K562 (cell line): ENCODE data around the gene AFF1. TPM values are rescaled to one million over a fixed set of nuclear protein-coding genes. Genes with fewer than 3 reads are reported as not detected.

Source experiments
- ATAC-seq: fragments of 200-7000 bp; cut with Tn5 transposase; 3 replicates; pipeline ENCODE4 v1.9.1; 2020; ENCODE audit warnings: moderate library complexity
- BruUV-seq: library from RNA; stranded (reverse); fragments of 400-500 nt; replicated peaks from 2 replicates; lab custom pipeline; 2021; lab: Mats Ljungman, UMichigan
- CTCF ChIA-PET: fragments of 300-600 bp; formaldehyde crosslinking; extraction: SDS; loops from one replicate; lab custom pipeline; 2021; ENCODE audit warnings: low intra/inter-chr PET ratio; lab: Yijun Ruan, JAX
- POLR2A ChIA-PET: fragments of 300-600, 350-650 bp; sonication (Branson Sonifier 250); formaldehyde crosslinking; extraction: SDS; loops from one replicate; lab custom pipeline; 2021; ENCODE audit warnings: antibody characterized with exemption, inconsistent platforms; lab: Yijun Ruan, JAX
- DNase-seq, 4 experiments: peaks; one replicate each; pipeline versions ENCODE4 v3.0.0 to v3.0.0-alpha.2; 2011 to 2018; ENCODE audit warnings: low spot score in 3 of 4, mixed read lengths in 3 of 4; ENCODE audit errors: extremely low read depth in 1 of 4
- FAIRE-seq: peaks from 2 replicates; lab custom pipeline; 2011; peaks lifted over from hg19 to GRCh38; lab: Jason Lieb, UNC
- H2AFZ ChIP-seq: 2 replicates; pipeline ENCODE4 v1.6.0; 2011; ENCODE audit warnings: low read depth, low read length, control low read depth, inconsistent platforms
- H3K27ac ChIP-seq: fragments of 200-600 bp; 3 replicates; pipeline ENCODE4 v1.8.0; 2011; ENCODE audit warnings: low read depth, mild to moderate bottlenecking, control low read depth, inconsistent platforms, low read length, moderate library complexity, mixed read lengths; ENCODE audit errors: extremely low read depth
- H3K27me3 ChIP-seq, 2 experiments: fragments of 300-600 bp in 1 of 2; 2 replicates in 1 of 2; 3 replicates in 1 of 2; pipeline versions ENCODE4 v1.6.0 to v1.8.0; 2011; ENCODE audit warnings: inconsistent platforms in 2 of 2, low read length in 2 of 2, mild to moderate bottlenecking in 1 of 2, mixed read lengths in 1 of 2, moderate library complexity in 1 of 2; ENCODE audit not compliant: control insufficient read depth in 2 of 2, insufficient read depth in 2 of 2
- H3K36me3 ChIP-seq: fragments of 300-600 bp; 3 replicates; pipeline ENCODE4 v1.8.0; 2011; ENCODE audit warnings: mild to moderate bottlenecking, low read length, inconsistent platforms; ENCODE audit not compliant: control insufficient read depth, insufficient read depth
- H3K4me1 ChIP-seq, 2 experiments: fragments of 200-600 bp in 1 of 2; replicated peaks in 1 of 2; 2 replicates in 1 of 2; 3 replicates in 1 of 2; pipeline versions ENCODE4 v1.5.1 to v1.8.0; 2011; ENCODE audit warnings: inconsistent platforms in 2 of 2, low read length in 2 of 2, mild to moderate bottlenecking in 1 of 2, mixed read lengths in 1 of 2, moderate library complexity in 1 of 2; ENCODE audit not compliant: control insufficient read depth in 2 of 2, insufficient read depth in 2 of 2
- H3K4me2 ChIP-seq: 2 replicates; pipeline ENCODE4 v1.6.1; 2011; ENCODE audit warnings: low read length, control low read depth, inconsistent platforms, mixed read lengths; ENCODE audit not compliant: insufficient read depth
- H3K4me3 ChIP-seq: fragments of 200-600 bp; sonication (generic), shearing (Covaris generic); 2 replicates; pipeline ENCODE4 v1.5.1; 2016; ENCODE audit warnings: control low read depth, inconsistent platforms
- H3K79me2 ChIP-seq: fragments of 200-600 bp; 3 replicates; pipeline ENCODE4 v1.8.0; 2011; ENCODE audit warnings: low read length, inconsistent platforms; ENCODE audit not compliant: control insufficient read depth, insufficient read depth
- H3K9ac ChIP-seq, 2 experiments: 2 replicates each; pipeline versions ENCODE4 v1.6.0 to v1.6.1; 2011; ENCODE audit warnings: low read depth in 2 of 2, low read length in 2 of 2, control low read depth in 1 of 2, inconsistent platforms in 1 of 2, mild to moderate bottlenecking in 1 of 2, mixed read lengths in 1 of 2; ENCODE audit not compliant: insufficient read depth in 1 of 2
- H3K9me1 ChIP-seq: one replicate; pipeline ENCODE4 v1.6.0; 2011; ENCODE audit warnings: inconsistent platforms, mild to moderate bottlenecking, low read length, moderate library complexity; ENCODE audit not compliant: control insufficient read depth, insufficient read depth
- H3K9me3 ChIP-seq: replicated peaks from 2 replicates; pipeline ENCODE4 v1.5.1; 2011; ENCODE audit warnings: low read depth, low read length, inconsistent platforms; ENCODE audit not compliant: control insufficient read depth, insufficient read depth
- H4K20me1 ChIP-seq: replicated peaks from 2 replicates; pipeline ENCODE4 v1.6.1; 2011; ENCODE audit warnings: low read length, inconsistent platforms, mixed read lengths; ENCODE audit not compliant: control insufficient read depth, insufficient read depth
- KLF1 ChIP-seq: fragments of 450-650 bp; IDR thresholded peaks from 2 replicates; pipeline ENCODE4 v1.6.1; 2016; ENCODE audit warnings: missing genetic modification characterization, missing compliant biosample characterization
- RBM15 ChIP-seq: fragments of 200-400 bp; formaldehyde crosslinking; IDR thresholded peaks from 2 replicates; pipeline ENCODE4 v1.6.1; 2018; ENCODE audit warnings: mild to moderate bottlenecking, low read length, moderate library complexity; ENCODE audit not compliant: insufficient read depth
- TAF9B ChIP-seq: fragments of 450-650 bp; IDR thresholded peaks from 2 replicates; pipeline ENCODE4 v1.6.1; 2018; ENCODE audit warnings: mild to moderate bottlenecking; ENCODE audit not compliant: partially characterized antibody
- ZNF239 ChIP-seq: fragments of 250-450 bp; sonication (Bioruptor Pico); IDR thresholded peaks from 2 replicates; pipeline ENCODE4 v1.4.0; 2020; ENCODE audit warnings: mild to moderate bottlenecking
- WGBS: fragments of 100-300 bp; shearing (Covaris generic); methylation state at CpG from one replicate; pipeline ENCODE4 v1.1.6; 2016; ENCODE audit warnings: low coverage, mixed read lengths; ENCODE audit not compliant: insufficient coverage; ENCODE audit errors: missing lambda C conversion rate; 5-methylcytosine and 5-hydroxymethylcytosine counted together
- in situ Hi-C: fragments of 300-500 bp; cut with MboI; formaldehyde crosslinking; loops from 4 replicates; pipeline ENCODE4 v1.15.0; 2018; ENCODE audit warnings: inconsistent platforms, mixed read lengths
- intact Hi-C: fragments of 100-400 bp; cut with micrococcal nuclease; formaldehyde crosslinking; loops from 2 replicates; pipeline ENCODE4 v1.14.2; 2022
- polyA plus RNA-seq, 8 experiments: library from polyadenylated mRNA; depleted of rRNA in 4 of 8; stranded (reverse) in 5 of 8; unstranded in 3 of 8; fragments of >200 nt; fragmentation: Nextera tagmentation in 2 of 8; fragmentation: Illumina TruSeq in 1 of 8; extraction: Ambion mirVana in 2 of 8; extraction: Trizol in 1 of 8; gene quantifications; 2 replicates each; pipeline versions ENCODE4 v1.2.1 to v1.2.3, GENCODE V29; 2011 to 2014; ENCODE audit warnings: inconsistent platforms in 1 of 8, missing spikeins in 1 of 8
- total RNA-seq, 7 experiments: library from RNA; depleted of rRNA in 6 of 7; stranded (reverse); fragments of >200 nt in 6 of 7; fragmentation: Illumina TruSeq in 2 of 7; extraction: Trizol in 2 of 7; gene quantifications; 2 replicates each; pipeline versions ENCODE4 v1.2.1 to v1.2.3, GENCODE V29; 2011 to 2021; ENCODE audit warnings: low replicate concordance in 1 of 7
- TF ChIP-seq, protein P1 (sequence below): conservative IDR thresholded peaks from 2 replicates; pipeline ENCODE4 v1.6.1; 2011; ENCODE audit warnings: low read depth, mild to moderate bottlenecking, low read length; ENCODE audit not compliant: control insufficient read depth
- TF ChIP-seq, protein P2 (sequence below): fragments of 250-450 bp; sonication (Bioruptor Pico); IDR thresholded peaks from 2 replicates; pipeline ENCODE4 v1.4.0; 2020; ENCODE audit warnings: mild to moderate bottlenecking, moderate library complexity
- TF ChIP-seq, protein P3 (sequence below): sonication (generic); formaldehyde crosslinking; IDR thresholded peaks from 2 replicates; pipeline ENCODE4 v1.9.0; 2022; ENCODE audit warnings: mild to moderate bottlenecking, missing genetic modification reagents

Gene AFF1
- total and polyA plus RNA-seq, 9 of the 15 experiments (the other 6 are each of a cell fraction or from before 2014, with no cell fraction given), result 4.1 to 47.5 (median 17.2) TPM

DNA sequence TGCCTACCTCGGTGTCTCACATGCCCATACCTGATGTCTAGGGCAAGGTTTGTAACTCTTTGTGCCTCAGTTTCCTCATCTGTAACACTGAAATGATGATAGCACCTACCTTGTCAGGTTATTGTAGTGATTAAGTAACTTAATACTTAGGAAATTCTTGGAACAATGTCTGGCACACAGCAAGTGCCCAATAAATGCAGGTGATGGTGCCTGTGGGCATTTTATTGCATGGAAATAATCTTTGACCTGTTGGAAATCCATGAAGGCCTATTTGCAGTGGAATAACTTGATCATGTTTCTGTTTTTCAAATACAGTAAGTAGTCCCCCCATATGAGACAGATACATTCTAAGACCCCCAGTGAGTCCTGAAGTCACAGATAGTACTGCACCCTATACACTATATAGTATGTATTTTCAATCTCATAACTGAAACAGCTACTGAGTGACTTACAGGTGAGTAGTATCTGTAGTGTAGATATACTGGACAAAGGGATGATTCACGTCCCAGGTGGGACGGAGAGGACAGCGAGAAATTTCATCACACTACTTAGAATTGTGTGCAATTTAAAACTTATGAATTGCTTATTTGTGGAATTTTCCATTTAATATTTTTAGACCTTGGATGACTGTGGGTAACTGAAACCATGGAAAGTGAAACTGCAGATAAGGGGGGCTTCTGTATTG lies 42.1 kb downstream of the AFF1 start:
- no peak overlapping the region for H3K9ac ChIP-seq
- ChIA-PET POLR2A (no interaction called here), CTCF (interaction anchor here (0.6 kb wide), 1 partner anchor 1039 kb away, joined by 3 read pairs; no protein-coding TSS in a partner anchor)
- no peak overlapping the region for H3K27ac ChIP-seq
- no TSS peak for BruUV-seq
- no peak overlapping the region for H3K4me3 ChIP-seq
- H4K20me1 ChIP-seq, result peaks cover 4% of the 10 kb centered on the region; the same call in 1 of the 2 replicates
- no peak overlapping the region for H3K4me2 ChIP-seq
- in situ Hi-C loops (no loop called here), intact Hi-C loops (no loop called here)
- H3K4me1 ChIP-seq, result peaks cover 13 to 23% of the 10 kb centered on the region in 2 experiments
- no peak for DNase-seq
- H3K27me3 ChIP-seq, result no peaks in the 10 kb centered on the region
- no peak for FAIRE-seq
- no peaks in the 10 kb centered on the region for H3K9me3 ChIP-seq
- no peak overlapping the region for H2AFZ ChIP-seq
- TF ChIP-seq KLF1 (no peak), TAF9B (no peak), RBM15 (no peak), ZNF239 (no peak)
- TF ChIP-seq, protein P1, sequence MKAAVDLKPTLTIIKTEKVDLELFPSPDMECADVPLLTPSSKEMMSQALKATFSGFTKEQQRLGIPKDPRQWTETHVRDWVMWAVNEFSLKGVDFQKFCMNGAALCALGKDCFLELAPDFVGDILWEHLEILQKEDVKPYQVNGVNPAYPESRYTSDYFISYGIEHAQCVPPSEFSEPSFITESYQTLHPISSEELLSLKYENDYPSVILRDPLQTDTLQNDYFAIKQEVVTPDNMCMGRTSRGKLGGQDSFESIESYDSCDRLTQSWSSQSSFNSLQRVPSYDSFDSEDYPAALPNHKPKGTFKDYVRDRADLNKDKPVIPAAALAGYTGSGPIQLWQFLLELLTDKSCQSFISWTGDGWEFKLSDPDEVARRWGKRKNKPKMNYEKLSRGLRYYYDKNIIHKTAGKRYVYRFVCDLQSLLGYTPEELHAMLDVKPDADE, result no peak
- TF ChIP-seq, protein P2, sequence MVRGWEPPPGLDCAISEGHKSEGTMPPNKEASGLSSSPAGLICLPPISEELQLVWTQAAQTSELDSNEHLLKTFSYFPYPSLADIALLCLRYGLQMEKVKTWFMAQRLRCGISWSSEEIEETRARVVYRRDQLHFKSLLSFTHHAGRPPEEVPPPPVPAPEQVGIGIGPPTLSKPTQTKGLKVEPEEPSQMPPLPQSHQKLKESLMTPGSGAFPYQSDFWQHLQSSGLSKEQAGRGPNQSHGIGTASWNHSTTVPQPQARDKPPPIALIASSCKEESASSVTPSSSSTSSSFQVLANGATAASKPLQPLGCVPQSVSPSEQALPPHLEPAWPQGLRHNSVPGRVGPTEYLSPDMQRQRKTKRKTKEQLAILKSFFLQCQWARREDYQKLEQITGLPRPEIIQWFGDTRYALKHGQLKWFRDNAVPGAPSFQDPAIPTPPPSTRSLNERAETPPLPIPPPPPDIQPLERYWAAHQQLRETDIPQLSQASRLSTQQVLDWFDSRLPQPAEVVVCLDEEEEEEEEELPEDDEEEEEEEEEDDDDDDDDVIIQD, result no peak
- TF ChIP-seq, protein P3, sequence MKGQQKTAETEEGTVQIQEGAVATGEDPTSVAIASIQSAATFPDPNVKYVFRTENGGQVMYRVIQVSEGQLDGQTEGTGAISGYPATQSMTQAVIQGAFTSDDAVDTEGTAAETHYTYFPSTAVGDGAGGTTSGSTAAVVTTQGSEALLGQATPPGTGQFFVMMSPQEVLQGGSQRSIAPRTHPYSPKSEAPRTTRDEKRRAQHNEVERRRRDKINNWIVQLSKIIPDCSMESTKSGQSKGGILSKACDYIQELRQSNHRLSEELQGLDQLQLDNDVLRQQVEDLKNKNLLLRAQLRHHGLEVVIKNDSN (CRISPR knock-in tag), result no peak
- H3K9me1 ChIP-seq, result peaks cover 3% of the 10 kb centered on the region
- ATAC-seq, result no peak
- WGBS, result 79% methylated on average over 4 of the region's 4 CpGs
- peaks cover 5% of the 10 kb centered on the region; the same call in 2 of the 3 replicates for H3K36me3 ChIP-seq
- peaks cover 20% of the 10 kb centered on the region for H3K79me2 ChIP-seq
